HCT116 (cell line): ENCODE data around the gene HSPB1. TPM values are rescaled to one million over a fixed set of nuclear protein-coding genes. Genes with fewer than 3 reads are reported as not detected.

Experiments used
- ATAC-seq: fragments of 200-7000 bp; cut with Tn5 transposase; 2 replicates; pipeline ENCODE4 v1.9.1; 2020; ENCODE audit warnings: mild to moderate bottlenecking, moderate library complexity
- BruUV-seq: library from RNA; stranded (reverse); fragments of 400-500 nt; replicated peaks from 2 replicates; lab custom pipeline; 2021; lab: Mats Ljungman, UMichigan
- CTCF ChIA-PET: fragments of 300-600 bp; sonication (Branson Sonifier 250); formaldehyde crosslinking; loops from one replicate; lab custom pipeline; 2021; ENCODE audit warnings: antibody characterized with exemption; lab: Charles Lee
- POLR2A ChIA-PET: fragments of 300-600, 350-600 bp; sonication (Branson Sonifier 250); formaldehyde crosslinking; loops from one replicate; lab custom pipeline; 2021; ENCODE audit warnings: antibody characterized with exemption; lab: Charles Lee
- RAD21 ChIA-PET, 2 experiments: fragments of 300-600 bp; sonication (Branson Sonifier 250); formaldehyde crosslinking; loops; one replicate each; lab custom pipeline; 2023; ENCODE audit warnings: low total read pairs in 2 of 2; ENCODE audit not compliant: uncharacterized antibody in 2 of 2, unreplicated experiment in 2 of 2, low non-redundant PET in 1 of 2; lab: Charles Lee
- DNase-seq: peaks from one replicate; pipeline ENCODE4 v3.0.0-alpha.2; 2010; ENCODE audit warnings: low read depth, low spot score
- H2AFZ ChIP-seq: fragments of 200-600 bp; shearing (Covaris generic), sonication (generic); 2 replicates; pipeline ENCODE4 v1.6.1; 2017; ENCODE audit warnings: low read depth, mixed run types, mixed read lengths, antibody characterized with exemption, low read length; ENCODE audit not compliant: poor library complexity, severe bottlenecking
- H3K27ac ChIP-seq: 2 replicates; pipeline ENCODE4 v1.5.1; 2012; ENCODE audit warnings: low read depth, low read length
- H3K27me3 ChIP-seq: fragments of 200-600 bp; sonication (generic); 2 replicates; pipeline ENCODE4 v1.6.1; 2016; ENCODE audit warnings: mixed run types, low read length, mixed read lengths; ENCODE audit not compliant: insufficient read depth
- H3K36me3 ChIP-seq, 2 experiments: fragments of 200-500 bp in 1 of 2; fragments of 200-600 bp in 1 of 2; sonication (Bioruptor generic) in 1 of 2; sonication (generic) in 1 of 2; 2 replicates each; pipeline versions ENCODE4 v1.5.1 to v1.6.1; 2014 to 2016; ENCODE audit warnings: low read length in 2 of 2, inconsistent platforms in 1 of 2, mixed read lengths in 1 of 2, mixed run types in 1 of 2; ENCODE audit not compliant: insufficient read depth in 2 of 2, control insufficient read depth in 1 of 2
- H3K4me1 ChIP-seq, 2 experiments: fragments of 200-600 bp in 1 of 2; sonication (generic) in 1 of 2; 2 replicates each; pipeline versions ENCODE4 v1.5.1 to v1.6.1; 2012 to 2017; ENCODE audit warnings: low read length in 2 of 2, inconsistent platforms in 1 of 2, mild to moderate bottlenecking in 1 of 2, mixed read lengths in 1 of 2, mixed run types in 1 of 2, moderate library complexity in 1 of 2; ENCODE audit not compliant: insufficient read depth in 2 of 2, control insufficient read depth in 1 of 2
- H3K4me2 ChIP-seq: fragments of 200-600 bp; sonication (generic); 2 replicates; pipeline ENCODE4 v1.6.1; 2017; ENCODE audit warnings: mixed run types, low read length, mixed read lengths
- H3K4me3 ChIP-seq, 2 experiments: fragments of 200-600 bp in 1 of 2; sonication (generic) in 1 of 2; replicated peaks in 1 of 2; 2 replicates each; pipeline ENCODE4 v1.5.1; 2011 to 2016; ENCODE audit warnings: low read length in 2 of 2, control low read depth in 1 of 2, low read depth in 1 of 2, mild to moderate bottlenecking in 1 of 2, mixed read lengths in 1 of 2, mixed run types in 1 of 2
- H3K79me2 ChIP-seq: fragments of 200-600 bp; sonication (generic); 2 replicates; pipeline ENCODE4 v1.6.1; 2017; ENCODE audit warnings: mild to moderate bottlenecking, mixed run types, low read length, moderate library complexity, mixed read lengths; ENCODE audit not compliant: insufficient read depth
- H3K9ac ChIP-seq: fragments of 200-600 bp; sonication (generic); 2 replicates; pipeline ENCODE4 v1.6.1; 2016; ENCODE audit warnings: low read length, mixed read lengths
- H3K9me2 ChIP-seq: fragments of 200-600 bp; sonication (generic), shearing (Covaris generic); 2 replicates; pipeline ENCODE4 v1.6.1; 2017; ENCODE audit warnings: mixed run types, mild to moderate bottlenecking, moderate library complexity; ENCODE audit not compliant: insufficient read depth
- H3K9me3 ChIP-seq, 2 experiments: fragments of 200-500 bp in 1 of 2; fragments of 200-600 bp in 1 of 2; sonication (Bioruptor generic) in 1 of 2; sonication (generic) in 1 of 2; 2 replicates each; pipeline ENCODE4 v1.6.1; 2014 to 2017; ENCODE audit warnings: low read length in 2 of 2, mixed read lengths in 2 of 2, inconsistent platforms in 1 of 2, low read depth in 1 of 2, mild to moderate bottlenecking in 1 of 2, mixed run types in 1 of 2, moderate library complexity in 1 of 2; ENCODE audit not compliant: control insufficient read depth in 1 of 2, insufficient read depth in 1 of 2
- H4K20me1 ChIP-seq: fragments of 200-600 bp; sonication (generic), shearing (Covaris generic); 2 replicates; pipeline ENCODE4 v1.6.1; 2017; ENCODE audit warnings: mixed run types, mild to moderate bottlenecking, moderate library complexity; ENCODE audit not compliant: insufficient read depth
- CTCF ChIP-seq, 3 experiments: fragments of 200-600 bp in 1 of 3; sonication (generic) in 1 of 3; IDR thresholded peaks in 2 of 3; conservative IDR thresholded peaks in 1 of 3; 2 replicates each; pipeline ENCODE4 v1.5.1; 2012 to 2017; ENCODE audit warnings: low read depth in 2 of 3, low read length in 2 of 3, antibody characterized with exemption in 1 of 3, borderline replicate concordance in 1 of 3, control low read depth in 1 of 3, mild to moderate bottlenecking in 1 of 3, mixed read lengths in 1 of 3, mixed run types in 1 of 3, moderate library complexity in 1 of 3; ENCODE audit not compliant: insufficient read depth in 1 of 3
- EZH2 ChIP-seq: fragments of 200-600 bp; sonication (generic); IDR thresholded peaks from 2 replicates; pipeline ENCODE4 v1.6.1; 2017; ENCODE audit warnings: antibody characterized with exemption, mixed run types
- EZH2phosphoT487 ChIP-seq: fragments of 200-600 bp; IDR thresholded peaks from 2 replicates; pipeline ENCODE4 v1.6.1; 2018; ENCODE audit warnings: antibody characterized with exemption, borderline replicate concordance
- JUND ChIP-seq: IDR thresholded peaks from 2 replicates; pipeline ENCODE4 v1.6.1; 2012
- SP1 ChIP-seq: IDR thresholded peaks from 2 replicates; pipeline ENCODE4 v1.6.1; 2012; ENCODE audit warnings: low read depth
- YY1 ChIP-seq: IDR thresholded peaks from 2 replicates; pipeline ENCODE4 v1.6.1; 2011; ENCODE audit warnings: low read length, low read depth, moderate library complexity, mild to moderate bottlenecking; ENCODE audit not compliant: insufficient replicate concordance; ENCODE audit errors: extremely low read depth
- ZNF274 ChIP-seq: fragments of 200-500 bp; sonication (Bioruptor generic); IDR thresholded peaks from 2 replicates; pipeline ENCODE4 v1.6.1; 2014; ENCODE audit warnings: mild to moderate bottlenecking, low read depth, low read length, inconsistent platforms
- intact Hi-C: fragments of 100-400 bp; cut with micrococcal nuclease; formaldehyde crosslinking; loops from 2 replicates; pipeline ENCODE4 v1.10.0; 2022
- total RNA-seq: library from RNA; stranded (reverse); gene quantifications from one replicate; pipeline ENCODE4 v1.2.1, GENCODE V29; 2021; ENCODE audit not compliant: unreplicated experiment

Gene HSPB1
- total RNA-seq, 1 experiment from 2014 or later, result 524 TPM

GRCh38 chr7:76343931-76344321 lies 41.5 kb downstream of the HSPB1 start:
- H3K9me3 ChIP-seq, result no peaks in the 10 kb centered on the region
- H3K9ac ChIP-seq, result no peak overlapping the region
- ChIA-PET CTCF (no interaction called here), RAD21 (no interaction called here), POLR2A (no interaction called here)
- no peaks in the 10 kb centered on the region for H3K9me2 ChIP-seq
- peaks cover 15 to 32% of the 10 kb centered on the region in 2 experiments for H3K4me1 ChIP-seq
- H3K36me3 ChIP-seq, result peaks cover 44% of the 10 kb centered on the region in 2 experiments
- no peak overlapping the region for H3K27ac ChIP-seq
- no peak for ATAC-seq
- DNase-seq, result no peak
- BruUV-seq, result no TSS peak
- peaks cover 100% of the 10 kb centered on the region for H3K79me2 ChIP-seq
- H2AFZ ChIP-seq, result no peak overlapping the region
- peaks cover 21% of the 10 kb centered on the region; the same call in 1 of the 2 replicates for H4K20me1 ChIP-seq
- no peak overlapping the region for H3K4me3 ChIP-seq
- intact Hi-C loops, result no loop called here
- no peak for TF ChIP-seq EZH2
- TF ChIP-seq SP1, result no peak
- no peak for TF ChIP-seq JUND
- no peak for TF ChIP-seq ZNF274
- TF ChIP-seq CTCF (IDR thresholded peaks at IDR 0.05 in 2 of 3, conservative IDR thresholded peaks at IDR 0.05 in 1 of 3; ENCODE audit: borderline replicate concordance in 1 of 3, insufficient read depth in 1 of 3, low read depth in 2 of 3, low read length in 2 of 3), result no peak
- TF ChIP-seq, all 23 proteins: peak for 0
- Histone ChIP-seq H3K4me2 (no peak overlapping the region), H3K27me3 (no peaks in the 10 kb centered on the region)

GRCh38 chr7:76346097-76346496 lies 43.6 kb downstream of the HSPB1 start:
- no peak for DNase-seq
- ChIA-PET RAD21 (no interaction called here), CTCF (no interaction called here), POLR2A (no interaction called here)
- no peak overlapping the region for H3K27ac ChIP-seq
- no peaks in the 10 kb centered on the region for H3K9me2 ChIP-seq
- no peak overlapping the region for H3K9ac ChIP-seq
- peaks cover 42 to 62% of the 10 kb centered on the region in 2 experiments for H3K36me3 ChIP-seq
- peaks cover 19% of the 10 kb centered on the region; the same call in 1 of the 2 replicates for H4K20me1 ChIP-seq
- H2AFZ ChIP-seq, result no peak overlapping the region
- H3K27me3 ChIP-seq, result no peaks in the 10 kb centered on the region
- H3K9me3 ChIP-seq, result no peaks in the 10 kb centered on the region
- BruUV-seq, result no TSS peak
- TF ChIP-seq EZH2phosphoT487 (no peak), YY1 (no peak), SP1 (no peak)
- peaks cover 5 to 25% of the 10 kb centered on the region in 2 experiments; a peak in 2 of 4 replicates for H3K4me1 ChIP-seq
- intact Hi-C loops, result no loop called here
- ATAC-seq, result no peak
- H3K4me2 ChIP-seq, result no peak overlapping the region
- H3K4me3 ChIP-seq, result no peak overlapping the region
- peaks cover 100% of the 10 kb centered on the region for H3K79me2 ChIP-seq
